Hindlimb muscle (tissue), 1 donor: Measurements from ENCODE around the gene UCK2. TPM values are rescaled to one million over a fixed set of nuclear protein-coding genes. Genes with fewer than 3 reads are reported as not detected.

Experiments used
- DNase-seq: peaks from one replicate; pipeline ENCODE4 v3.0.0-alpha.2; 2013
- polyA plus RNA-seq: library from polyadenylated mRNA; unstranded; fragments of 120-200 nt; gene quantifications from one replicate; pipeline ENCODE4 v1.2.1, GENCODE V29; 2013; ENCODE audit not compliant: insufficient read length

UCK2 gene
- polyA plus RNA-seq, 1 donor, result 16.5 TPM

DNA sequence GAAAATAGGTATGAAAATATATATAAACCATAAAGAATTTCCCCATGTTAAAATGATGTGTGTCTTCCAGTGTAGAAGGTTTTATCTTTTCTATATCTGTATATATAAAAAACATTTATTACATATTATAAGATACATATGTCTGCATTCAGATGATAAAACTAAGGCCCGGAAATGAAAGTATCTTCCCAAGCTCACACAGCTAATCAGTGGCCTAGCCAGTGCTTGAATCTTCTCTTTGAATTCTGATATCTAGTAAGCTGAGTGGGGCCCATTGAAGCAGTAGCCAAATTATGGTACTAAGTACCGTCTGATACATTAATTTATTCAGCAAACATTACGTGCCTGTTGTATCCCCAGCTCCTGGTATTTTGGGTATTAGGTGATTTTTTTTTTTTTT, 28.6 kb downstream of the UCK2 start:
- no peak for DNase-seq

- no peak for DNase-seq
These were observed 29.2 kb downstream of the UCK2 start for GRCh38 chr1:165856606-165857005.

DNA sequence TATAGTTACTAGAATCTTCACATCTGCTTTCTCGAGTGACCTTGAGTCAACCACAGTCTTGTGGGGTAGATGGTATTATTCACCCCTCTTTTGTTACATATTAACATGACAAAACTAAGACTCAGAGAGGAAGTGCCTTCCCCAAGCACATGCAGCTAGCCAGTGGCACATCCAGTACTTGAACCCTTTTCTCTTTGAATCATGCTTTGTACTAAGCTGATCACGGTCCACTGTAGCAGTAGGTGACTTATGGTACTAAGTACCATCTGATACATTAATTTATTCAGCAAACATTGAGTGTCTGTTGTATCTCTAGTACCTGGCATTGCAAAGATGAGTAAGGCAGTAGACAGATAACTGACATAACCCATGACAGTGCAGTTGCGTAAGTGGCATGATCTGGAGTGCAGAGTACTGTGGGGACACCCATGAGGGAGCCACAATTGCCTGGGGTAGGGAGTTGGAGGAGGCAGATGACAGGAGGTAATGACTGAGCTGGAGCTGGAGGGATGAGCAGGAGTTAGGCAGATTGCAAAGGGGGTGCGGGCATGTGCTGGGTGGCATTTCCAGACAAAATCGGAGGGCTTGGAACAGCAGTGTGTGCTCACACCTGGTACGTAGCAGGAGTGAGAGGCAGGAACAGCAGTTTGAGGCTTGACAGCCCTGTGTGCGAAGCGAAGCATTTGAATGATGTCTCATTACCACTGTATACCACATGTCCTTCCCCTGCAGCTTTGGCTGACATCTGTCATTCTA, 29.8 kb downstream of the UCK2 start:
- DNase-seq, result no peak

- DNase-seq, result no peak
These were observed 31.0 kb downstream of the UCK2 start for GRCh38 chr1:165858364-165858823.

- DNase-seq, result no peak
These were observed 31.8 kb downstream of the UCK2 start for GRCh38 chr1:165858967-165859845.

- DNase-seq, result no peak
These were observed 32.7 kb downstream of the UCK2 start for GRCh38 chr1:165860065-165860464.

DNA sequence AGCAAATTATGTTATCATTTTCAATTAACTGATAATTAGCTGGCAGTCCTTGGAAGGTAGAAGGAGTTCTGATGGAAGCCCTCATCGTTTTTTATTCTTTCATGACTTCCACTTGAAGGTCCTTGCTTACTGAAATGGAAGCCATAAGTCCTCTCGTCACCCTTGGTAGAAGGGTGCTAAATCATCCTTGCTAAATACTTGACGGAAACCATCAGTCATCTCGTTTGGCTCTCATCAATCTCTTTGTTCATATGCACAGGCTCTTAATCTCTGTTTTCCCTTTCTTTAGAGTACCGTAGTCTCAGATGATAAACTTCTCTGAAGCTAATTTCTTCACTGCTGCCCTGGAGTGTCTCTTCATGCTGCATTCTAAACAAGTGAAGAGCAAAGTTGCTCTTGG, 34.5 kb downstream of the UCK2 start:
- DNase-seq, result no peak

- no peak for DNase-seq
These were observed 35.0 kb downstream of the UCK2 start for GRCh38 chr1:165862448-165862847.

DNA sequence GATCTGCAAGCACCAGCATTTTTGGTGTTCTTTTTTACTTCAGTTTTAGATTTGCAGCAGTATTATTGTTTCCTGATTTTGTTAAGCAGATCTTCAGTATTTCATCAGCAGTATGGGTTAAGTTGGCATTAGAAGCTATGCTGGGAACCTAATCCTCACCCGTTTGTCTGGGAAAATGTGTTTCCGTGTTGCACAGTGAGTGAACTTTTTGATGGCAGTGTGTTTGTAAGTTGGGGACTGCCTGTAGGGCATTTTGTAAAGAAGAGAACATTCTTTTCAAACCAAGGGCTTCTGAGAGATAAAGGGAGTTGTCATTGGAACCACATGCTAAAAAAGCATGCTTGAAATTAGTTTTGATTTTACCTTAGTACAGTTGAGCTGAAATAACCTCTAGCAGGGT, 35.9 kb downstream of the UCK2 start:
- DNase-seq, result no peak

- no peak for DNase-seq
These were observed 38.4 kb downstream of the UCK2 start for GRCh38 chr1:165865633-165866340.

DNA sequence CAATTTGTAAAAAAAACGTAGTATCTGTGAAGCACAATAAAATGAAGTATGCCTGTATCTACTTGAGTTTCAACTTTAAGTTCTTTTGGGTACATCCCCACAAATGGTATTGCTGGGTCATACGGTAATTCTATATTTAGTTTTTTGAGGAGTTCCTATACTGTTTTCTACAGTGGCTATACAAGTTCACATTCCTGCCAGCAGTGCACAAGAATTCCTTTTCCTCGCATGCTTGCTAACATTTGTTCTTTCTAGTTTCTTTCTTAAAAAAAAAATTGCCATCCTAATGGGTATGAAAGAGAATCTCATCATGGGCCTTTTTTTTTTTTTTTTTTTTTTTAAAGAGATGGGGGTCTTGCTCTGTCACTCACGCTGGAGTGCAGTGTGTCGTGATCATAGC, 41.9 kb downstream of the UCK2 start:
- DNase-seq, result no peak

- DNase-seq, result no peak
These were observed 44.1 kb downstream of the UCK2 start for GRCh38 chr1:165871311-165872067.

- no peak for DNase-seq
These were observed 46.1 kb downstream of the UCK2 start for GRCh38 chr1:165873481-165873880.

- DNase-seq, result no peak
These were observed 47.2 kb downstream of the UCK2 start for GRCh38 chr1:165874643-165875042.

- DNase-seq, result no peak
These were observed 47.8 kb downstream of the UCK2 start for GRCh38 chr1:165875171-165875570.

- no peak for DNase-seq
These were observed 48.2 kb downstream of the UCK2 start for GRCh38 chr1:165875604-165876003.

- no peak for DNase-seq
These were observed 48.7 kb downstream of the UCK2 start for GRCh38 chr1:165876121-165876520.

DNA sequence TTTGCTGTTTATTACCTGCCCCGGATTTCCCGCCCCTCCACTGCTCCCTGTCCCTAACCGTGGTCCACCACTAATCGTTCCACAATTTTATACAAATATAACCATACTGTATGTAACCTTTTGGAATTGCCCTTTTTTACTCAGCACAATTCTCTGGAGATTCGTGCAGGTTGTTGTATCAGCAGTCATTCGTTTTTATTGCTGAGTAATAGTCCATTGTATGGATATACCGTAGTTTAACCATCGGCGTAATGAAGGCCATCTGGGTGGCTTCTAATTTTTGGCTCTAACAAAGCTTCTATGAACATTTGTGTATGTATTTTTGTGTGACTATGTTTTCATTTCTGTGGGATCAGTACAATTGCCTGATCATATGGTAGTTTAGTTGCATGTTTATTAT, 50.0 kb downstream of the UCK2 start:
- DNase-seq, result no peak

DNA sequence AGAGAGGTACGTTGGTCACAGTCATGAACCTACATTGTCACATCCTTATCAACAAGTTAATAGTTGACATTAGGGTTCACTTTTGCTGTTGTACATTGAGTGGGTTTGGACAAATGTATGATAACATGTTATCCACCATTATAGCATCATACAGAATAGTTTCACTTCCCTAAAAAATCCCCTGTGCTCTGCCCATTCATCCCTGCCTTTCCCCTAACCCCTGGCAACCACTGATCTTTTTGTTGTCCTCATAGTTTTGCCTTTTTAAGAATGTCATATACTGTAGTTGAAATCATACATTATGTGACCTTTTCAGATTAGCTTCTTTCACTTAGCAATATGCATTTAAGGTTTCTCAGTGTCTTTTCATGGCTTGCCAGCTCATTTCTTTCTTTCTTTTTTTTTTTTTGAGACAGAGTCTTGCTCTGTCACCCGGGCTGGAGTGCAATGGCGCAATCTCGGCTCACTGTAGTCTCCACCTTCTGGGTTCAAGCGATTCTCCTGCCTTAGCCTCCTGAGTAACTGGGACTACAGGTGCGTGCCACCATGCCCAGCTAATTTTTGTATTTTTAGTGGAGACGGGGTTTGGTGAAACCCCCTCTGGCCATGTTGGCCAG, 50.6 kb downstream of the UCK2 start:
- no peak for DNase-seq

DNA sequence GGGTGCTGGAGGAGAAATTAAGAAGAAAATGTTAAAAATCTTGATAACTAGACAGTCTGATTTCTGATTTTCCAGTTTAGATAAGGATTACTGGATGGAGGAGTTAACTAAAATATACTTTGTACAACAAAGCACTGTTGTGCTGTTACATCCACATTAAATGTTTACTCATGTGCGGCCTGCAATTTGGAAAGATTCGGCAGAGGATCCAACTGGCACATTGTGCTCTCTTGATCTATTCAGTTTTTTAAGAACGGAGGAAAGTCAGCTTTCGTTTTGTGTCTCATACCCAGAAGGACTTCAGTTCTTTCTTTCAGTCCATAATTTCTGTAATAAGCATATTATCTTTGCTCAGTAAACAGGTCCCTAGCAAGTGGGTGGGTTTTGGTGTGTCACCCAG, 52.5 kb downstream of the UCK2 start:
- no peak for DNase-seq

- no peak for DNase-seq
These were observed 53.6 kb downstream of the UCK2 start for GRCh38 chr1:165880993-165881392.
